OCI-LY7 (cell line): Measurements from ENCODE around the gene RELB. TPM values are rescaled to one million over a fixed set of nuclear protein-coding genes. Genes with fewer than 3 reads are reported as not detected.

Source experiments
- BruUV-seq: library from RNA; stranded (reverse); fragments of 400-500 nt; replicated peaks from 2 replicates; lab custom pipeline; 2021; lab: Mats Ljungman, UMichigan
- CTCF ChIA-PET: fragments of 300-600 bp; sonication (Branson Sonifier 250); formaldehyde crosslinking; loops from one replicate; lab custom pipeline; 2022; ENCODE audit warnings: antibody characterized with exemption; ENCODE audit not compliant: unreplicated experiment; lab: Charles Lee
- POLR2A ChIA-PET: fragments of 300-600 bp; sonication (Branson Sonifier 250); formaldehyde crosslinking; loops from one replicate; lab custom pipeline; 2022; ENCODE audit warnings: antibody characterized with exemption; lab: Charles Lee
- DNase-seq: peaks from one replicate; pipeline ENCODE4 v3.0.0-alpha.2; 2015; ENCODE audit warnings: low spot score
- H2AFZ ChIP-seq: fragments of 200-600 bp; sonication (generic), shearing (Covaris generic); 2 replicates; pipeline ENCODE4 v1.6.1; 2014; ENCODE audit warnings: mild to moderate bottlenecking, antibody characterized with exemption, low read length, moderate library complexity
- H3K27ac ChIP-seq: fragments of 200-600 bp; sonication (generic); 2 replicates; pipeline ENCODE4 v1.5.1; 2014; ENCODE audit warnings: mixed run types, low read depth, mild to moderate bottlenecking, moderate library complexity, low read length, inconsistent platforms; ENCODE audit not compliant: poor library complexity, severe bottlenecking
- H3K36me3 ChIP-seq: fragments of 200-600 bp; sonication (generic); 2 replicates; pipeline ENCODE4 v1.6.1; 2014; ENCODE audit warnings: mild to moderate bottlenecking, antibody characterized with exemption, low read length, moderate library complexity, mixed read lengths; ENCODE audit not compliant: insufficient read depth
- H3K4me1 ChIP-seq: fragments of 200-600 bp; sonication (generic); 2 replicates; pipeline ENCODE4 v1.5.1; 2014; ENCODE audit warnings: mild to moderate bottlenecking, low read length; ENCODE audit not compliant: insufficient read depth, poor library complexity, severe bottlenecking
- H3K4me2 ChIP-seq: fragments of 200-600 bp; sonication (generic); 2 replicates; pipeline ENCODE4 v1.6.1; 2014; ENCODE audit warnings: mild to moderate bottlenecking, low read length
- H3K4me3 ChIP-seq: fragments of 200-600 bp; sonication (generic); 2 replicates; pipeline ENCODE4 v1.5.1; 2014; ENCODE audit warnings: mild to moderate bottlenecking, low read depth, low read length; ENCODE audit not compliant: poor library complexity, severe bottlenecking
- H3K79me2 ChIP-seq: fragments of 200-600 bp; sonication (generic); 2 replicates; pipeline ENCODE4 v1.6.1; 2016; ENCODE audit warnings: low read depth, mild to moderate bottlenecking, low read length, moderate library complexity, mixed read lengths; ENCODE audit not compliant: insufficient read depth
- H3K9me2 ChIP-seq: fragments of 200-600 bp; sonication (generic); 2 replicates; pipeline ENCODE4 v1.6.1; 2016; ENCODE audit warnings: mild to moderate bottlenecking, low read length, mixed read lengths; ENCODE audit not compliant: insufficient read depth
- H3K9me3 ChIP-seq: fragments of 200-600 bp; sonication (generic); 2 replicates; pipeline ENCODE4 v1.6.1; 2014; ENCODE audit warnings: mild to moderate bottlenecking, mixed run types, low read length, mixed read lengths
- H4K20me1 ChIP-seq: fragments of 200-600 bp; sonication (generic); 2 replicates; pipeline ENCODE4 v1.6.1; 2014; ENCODE audit warnings: mild to moderate bottlenecking, antibody characterized with exemption, low read length, moderate library complexity, mixed read lengths; ENCODE audit not compliant: insufficient read depth
- CTCF ChIP-seq: fragments of 200-600 bp; sonication (generic); conservative IDR thresholded peaks from 2 replicates; pipeline ENCODE4 v1.5.1; 2014; ENCODE audit warnings: mild to moderate bottlenecking, antibody characterized with exemption, low read length, moderate library complexity, mixed read lengths
- EZH2phosphoT487 ChIP-seq: fragments of 200-600 bp; sonication (generic); IDR thresholded peaks from 2 replicates; pipeline ENCODE4 v1.6.1; 2018; ENCODE audit warnings: low read depth, borderline replicate concordance, mild to moderate bottlenecking, mixed run types, antibody characterized with exemption, low read length, moderate library complexity, mixed read lengths
- intact Hi-C: fragments of 100-400 bp; cut with micrococcal nuclease; formaldehyde crosslinking; loops from one replicate; pipeline ENCODE4 v1.10.0; 2022; ENCODE audit not compliant: unreplicated experiment
- small RNA-seq: library from RNA; depleted of rRNA; stranded (forward); fragments of <200 nt; gene quantifications from one replicate; pipeline ENCODE3, GENCODE V24; 2014
- total RNA-seq, 2 experiments: library from RNA; depleted of rRNA in 1 of 2; stranded (reverse); fragments of >200 nt in 1 of 2; shearing (Covaris generic) in 1 of 2; gene quantifications; 2 replicates each; pipeline ENCODE4 v1.2.3, GENCODE V29; 2014 to 2022

The RELB gene
- total RNA-seq, 2 experiments from 2014 or later = 36.9 to 51.1 TPM

GRCh38 chr19:45082170-45082569, 80.9 kb downstream of the RELB start:
- BruUV-seq = no TSS peak
- intact Hi-C loops = no loop called here
- DNase-seq = no peak
- TF ChIP-seq EZH2phosphoT487 = no peak
- H3K36me3 ChIP-seq = peaks cover 47% of the 10 kb centered on the region
- H3K9me2 ChIP-seq = no peaks in the 10 kb centered on the region
- no peak overlapping the region for H3K4me2 ChIP-seq
- H4K20me1 ChIP-seq = peaks cover 9% of the 10 kb centered on the region; the same call in 1 of the 2 replicates
- H2AFZ ChIP-seq = no peak overlapping the region
- H3K27ac ChIP-seq = no peak overlapping the region
- CTCF ChIA-PET = no interaction called here
- no peaks in the 10 kb centered on the region for H3K9me3 ChIP-seq
- POLR2A ChIA-PET = no interaction called here
- H3K4me1 ChIP-seq = peaks cover 30% of the 10 kb centered on the region
- peaks cover 62% of the 10 kb centered on the region for H3K79me2 ChIP-seq
- no peak overlapping the region for H3K4me3 ChIP-seq

- Histone ChIP-seq H4K20me1 (no peaks in the 10 kb centered on the region; the same call in 1 of the 2 replicates), H3K36me3 (peaks cover 73% of the 10 kb centered on the region), H2AFZ (no peak overlapping the region), H3K9me2 (no peaks in the 10 kb centered on the region), H3K4me3 (no peak overlapping the region), H3K9me3 (no peaks in the 10 kb centered on the region), H3K27ac (no peak overlapping the region), H3K4me2 (no peak overlapping the region), H3K4me1 (peaks cover 7% of the 10 kb centered on the region), H3K79me2 (peaks cover 48% of the 10 kb centered on the region)
- POLR2A ChIA-PET = no interaction called here
- no peak for DNase-seq
- intact Hi-C loops = no loop called here
- CTCF ChIA-PET = no interaction called here
- no TSS peak for BruUV-seq
- no peak for TF ChIP-seq EZH2phosphoT487
- TF ChIP-seq CTCF = no peak
Measured at GRCh38 chr19:45086480-45086879, 85.2 kb downstream of the RELB start.

- peaks cover 62% of the 10 kb centered on the region for H3K36me3 ChIP-seq
- H4K20me1 ChIP-seq = no peaks in the 10 kb centered on the region; the same call in 1 of the 2 replicates
- no TSS peak for BruUV-seq
- ChIA-PET CTCF (no interaction called here), POLR2A (no interaction called here)
- no peak for DNase-seq
- H3K9me2 ChIP-seq = no peaks in the 10 kb centered on the region
- no peak overlapping the region for H2AFZ ChIP-seq
- TF ChIP-seq EZH2phosphoT487 (no peak), CTCF (no peak)
- peaks cover 11% of the 10 kb centered on the region for H3K4me1 ChIP-seq
- H3K79me2 ChIP-seq = peaks cover 38% of the 10 kb centered on the region
- H3K4me3 ChIP-seq = no peak overlapping the region
- intact Hi-C loops = no loop called here
- H3K4me2 ChIP-seq = no peak overlapping the region
- no peaks in the 10 kb centered on the region for H3K9me3 ChIP-seq
- no peak overlapping the region for H3K27ac ChIP-seq
Measured at GRCh38 chr19:45087531-45087930, 86.3 kb downstream of the RELB start.

Small RNAs within 50 kb of the gene (small RNA-seq; reads per million reads assigned to genes)
- gene RNU6-611P = not detected

Other genes starting within 250 kb of the RELB start
- not detected in 2 replicates for gene CBLC, start 223.6 kb upstream of the RELB start, total RNA-seq (2014; rRNA removed; shearing (Covaris generic))
- gene CBLC, start 223.6 kb upstream of the RELB start, total RNA-seq (2022) = not detected in 2 replicates
- not detected in 2 replicates for gene BCAM, start 192.4 kb upstream of the RELB start, total RNA-seq (2014; rRNA removed; shearing (Covaris generic))
- gene BCAM, start 192.4 kb upstream of the RELB start, total RNA-seq (2022) = not detected in 2 replicates
- not detected in 2 replicates for gene NECTIN2, start 155.2 kb upstream of the RELB start, total RNA-seq (2014; rRNA removed; shearing (Covaris generic))
- not detected in 2 replicates for gene NECTIN2, start 155.2 kb upstream of the RELB start, total RNA-seq (2022)
- 89.7 and 90.1 TPM in 2 replicates for gene TOMM40, start 110.2 kb upstream of the RELB start, total RNA-seq (2014; rRNA removed; shearing (Covaris generic))
- 58.9 and 80.9 TPM in 2 replicates for gene TOMM40, start 110.2 kb upstream of the RELB start, total RNA-seq (2022)
- gene APOE, start 95.7 kb upstream of the RELB start, total RNA-seq (2014; rRNA removed; shearing (Covaris generic)) = 2.1 and 3.3 TPM in 2 replicates
- 1.1 and 1.8 TPM in 2 replicates for gene APOE, start 95.7 kb upstream of the RELB start, total RNA-seq (2022)
- not detected in 2 replicates for gene APOC1, start 86.9 kb upstream of the RELB start, total RNA-seq (2014; rRNA removed; shearing (Covaris generic))
- gene APOC1, start 86.9 kb upstream of the RELB start, total RNA-seq (2022) = 1.9 TPM in 1 of 2 replicates, not detected in the other
- gene APOC4, start 59.2 kb upstream of the RELB start, total RNA-seq (2014; rRNA removed; shearing (Covaris generic)) = not detected in 2 replicates
- gene APOC4, start 59.2 kb upstream of the RELB start, total RNA-seq (2022) = not detected in 2 replicates
- 0.35 TPM in 1 of 2 replicates, not detected in the other for gene APOC2, start 55.4 kb upstream of the RELB start, total RNA-seq (2014; rRNA removed; shearing (Covaris generic))
- gene APOC2, start 55.4 kb upstream of the RELB start, total RNA-seq (2022) = not detected in 2 replicates
- 32.2 and 34.0 TPM in 2 replicates for gene CLPTM1, start 46.1 kb upstream of the RELB start, total RNA-seq (2014; rRNA removed; shearing (Covaris generic))
- 70.3 and 86.3 TPM in 2 replicates for gene CLPTM1, start 46.1 kb upstream of the RELB start, total RNA-seq (2022)
- 142 and 152 TPM in 2 replicates for gene CLASRP, start 37.6 kb downstream of the RELB start, total RNA-seq (2014; rRNA removed; shearing (Covaris generic))
- gene CLASRP, start 37.6 kb downstream of the RELB start, total RNA-seq (2022) = 166 and 181 TPM in 2 replicates
- 10.6 and 13.5 TPM in 2 replicates for gene ZNF296, start 75.0 kb downstream of the RELB start, total RNA-seq (2014; rRNA removed; shearing (Covaris generic))
- gene ZNF296, start 75.0 kb downstream of the RELB start, total RNA-seq (2022) = 31.4 and 31.6 TPM in 2 replicates
- 45.2 and 60.0 TPM in 2 replicates for gene GEMIN7, start 77.8 kb downstream of the RELB start, total RNA-seq (2014; rRNA removed; shearing (Covaris generic))
- gene GEMIN7, start 77.8 kb downstream of the RELB start, total RNA-seq (2022) = 38.8 and 46.3 TPM in 2 replicates
- 35.5 and 48.6 TPM in 2 replicates for gene PPP1R37, start 91.7 kb downstream of the RELB start, total RNA-seq (2014; rRNA removed; shearing (Covaris generic))
- 24.7 and 27.7 TPM in 2 replicates for gene PPP1R37, start 91.7 kb downstream of the RELB start, total RNA-seq (2022)
- 0.50 and 1.0 TPM in 2 replicates for gene NKPD1, start 159.5 kb downstream of the RELB start, total RNA-seq (2014; rRNA removed; shearing (Covaris generic))
- gene NKPD1, start 159.5 kb downstream of the RELB start, total RNA-seq (2022) = 1.00 and 1.0 TPM in 2 replicates
- 50.5 and 55.6 TPM in 2 replicates for gene TRAPPC6A, start 176.8 kb downstream of the RELB start, total RNA-seq (2014; rRNA removed; shearing (Covaris generic))
- 70.9 and 81.9 TPM in 2 replicates for gene TRAPPC6A, start 176.8 kb downstream of the RELB start, total RNA-seq (2022)
- 8.1 and 9.7 TPM in 2 replicates for gene BLOC1S3, start 177.3 kb downstream of the RELB start, total RNA-seq (2014; rRNA removed; shearing (Covaris generic))
- 13.8 and 15.4 TPM in 2 replicates for gene BLOC1S3, start 177.3 kb downstream of the RELB start, total RNA-seq (2022)
- not detected in 2 replicates for gene EXOC3L2, start 243.9 kb downstream of the RELB start, total RNA-seq (2014; rRNA removed; shearing (Covaris generic))
- gene EXOC3L2, start 243.9 kb downstream of the RELB start, total RNA-seq (2022) = not detected in 2 replicates
- 10.4 and 14.2 TPM in 2 replicates for gene MARK4, start 249.8 kb downstream of the RELB start, total RNA-seq (2014; rRNA removed; shearing (Covaris generic))
- 24.5 and 25.6 TPM in 2 replicates for gene MARK4, start 249.8 kb downstream of the RELB start, total RNA-seq (2022)